Thoracic aorta (tissue), 2 donors: ENCODE data around the gene SORCS1. TPM values are rescaled to one million over a fixed set of nuclear protein-coding genes. Genes with fewer than 3 reads are reported as not detected.

Source experiments
- ATAC-seq: fragments of 150-250 bp; one replicate; pipeline ENCODE4 v1.8.0; 2017; ENCODE audit warnings: low read depth; ENCODE audit not compliant: insufficient number of reproducible peaks, low FRiP score
- DNase-seq: peaks from one replicate; pipeline ENCODE4 v3.0.0-alpha.2; 2020; ENCODE audit warnings: low spot score
- H3K27ac ChIP-seq, 2 donors: fragments of 200-600 bp; sonication (generic); 1 replicate in 1 of 2; 2 replicates in 1 of 2; pipeline ENCODE4 v1.5.1; 2016; ENCODE audit warnings: mild to moderate bottlenecking in 2 of 2, moderate library complexity in 2 of 2
- H3K27me3 ChIP-seq: fragments of 200-600 bp; sonication (generic); replicated peaks from 2 replicates; pipeline ENCODE4 v1.6.0; 2016; ENCODE audit warnings: mild to moderate bottlenecking; ENCODE audit not compliant: insufficient read depth
- H3K36me3 ChIP-seq: fragments of 200-600 bp; sonication (generic); one replicate; pipeline ENCODE4 v1.5.1; 2016
- H3K4me1 ChIP-seq, 2 donors: fragments of 200-600 bp; sonication (generic); 1 replicate in 1 of 2; 2 replicates in 1 of 2; pipeline versions ENCODE4 v1.5.1 to v1.6.0; 2016; ENCODE audit warnings: low read depth in 2 of 2, mild to moderate bottlenecking in 1 of 2; ENCODE audit not compliant: control insufficient read depth in 1 of 2
- H3K4me3 ChIP-seq: fragments of 200-600 bp; sonication (generic); 2 replicates; pipeline ENCODE4 v1.5.1; 2016; ENCODE audit warnings: mild to moderate bottlenecking
- H3K9me3 ChIP-seq: fragments of 200-600 bp; sonication (generic); 2 replicates; pipeline ENCODE4 v1.5.1; 2016
- total RNA-seq, 2 donors: library from RNA; depleted of rRNA; stranded (reverse); fragments of >200 nt; gene quantifications; one replicate each; pipeline versions ENCODE4 v1.1.0 to v1.2.3, GENCODE V29; 2016
- TF ChIP-seq, protein P1 (sequence below): fragments of 200-600 bp; sonication (generic); IDR thresholded peaks from one replicate; pipeline ENCODE4 v1.5.1; 2019; ENCODE audit warnings: antibody characterized with exemption

The SORCS1 gene
- total RNA-seq, 2 donors from 2014 or later = 0.27 to 1.1 TPM

DNA sequence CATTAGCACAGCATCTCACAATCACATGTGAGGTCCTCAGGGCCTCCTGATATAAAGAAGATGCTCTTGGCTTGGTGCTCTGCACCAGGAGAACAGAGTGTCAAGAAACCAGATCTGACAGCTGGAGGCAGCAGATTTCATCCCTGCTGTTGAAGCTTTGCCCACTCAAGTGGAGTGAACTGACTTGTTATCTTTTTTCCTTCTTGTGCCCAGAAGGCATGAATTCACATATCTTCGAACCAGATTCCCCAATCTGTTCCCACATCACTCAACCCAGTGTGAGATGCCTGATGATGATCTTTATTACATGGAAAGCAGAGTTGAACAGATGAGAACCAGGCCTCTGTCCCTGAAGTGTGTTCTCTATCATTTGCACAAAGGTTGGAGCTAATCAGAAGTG lies 521.0 kb downstream of the SORCS1 start:
- no peaks in the 10 kb centered on the region for H3K36me3 ChIP-seq
- H3K27ac ChIP-seq = no peak overlapping the region
- no peaks in the 10 kb centered on the region for H3K27me3 ChIP-seq
- no peak overlapping the region for H3K4me3 ChIP-seq
- DNase-seq (no peak), ATAC-seq (no peak)
- H3K4me1 ChIP-seq = no peaks in the 10 kb centered on the region
- TF ChIP-seq, protein P1, sequence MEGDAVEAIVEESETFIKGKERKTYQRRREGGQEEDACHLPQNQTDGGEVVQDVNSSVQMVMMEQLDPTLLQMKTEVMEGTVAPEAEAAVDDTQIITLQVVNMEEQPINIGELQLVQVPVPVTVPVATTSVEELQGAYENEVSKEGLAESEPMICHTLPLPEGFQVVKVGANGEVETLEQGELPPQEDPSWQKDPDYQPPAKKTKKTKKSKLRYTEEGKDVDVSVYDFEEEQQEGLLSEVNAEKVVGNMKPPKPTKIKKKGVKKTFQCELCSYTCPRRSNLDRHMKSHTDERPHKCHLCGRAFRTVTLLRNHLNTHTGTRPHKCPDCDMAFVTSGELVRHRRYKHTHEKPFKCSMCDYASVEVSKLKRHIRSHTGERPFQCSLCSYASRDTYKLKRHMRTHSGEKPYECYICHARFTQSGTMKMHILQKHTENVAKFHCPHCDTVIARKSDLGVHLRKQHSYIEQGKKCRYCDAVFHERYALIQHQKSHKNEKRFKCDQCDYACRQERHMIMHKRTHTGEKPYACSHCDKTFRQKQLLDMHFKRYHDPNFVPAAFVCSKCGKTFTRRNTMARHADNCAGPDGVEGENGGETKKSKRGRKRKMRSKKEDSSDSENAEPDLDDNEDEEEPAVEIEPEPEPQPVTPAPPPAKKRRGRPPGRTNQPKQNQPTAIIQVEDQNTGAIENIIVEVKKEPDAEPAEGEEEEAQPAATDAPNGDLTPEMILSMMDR = no peak
- H3K9me3 ChIP-seq = no peaks in the 10 kb centered on the region

DNA sequence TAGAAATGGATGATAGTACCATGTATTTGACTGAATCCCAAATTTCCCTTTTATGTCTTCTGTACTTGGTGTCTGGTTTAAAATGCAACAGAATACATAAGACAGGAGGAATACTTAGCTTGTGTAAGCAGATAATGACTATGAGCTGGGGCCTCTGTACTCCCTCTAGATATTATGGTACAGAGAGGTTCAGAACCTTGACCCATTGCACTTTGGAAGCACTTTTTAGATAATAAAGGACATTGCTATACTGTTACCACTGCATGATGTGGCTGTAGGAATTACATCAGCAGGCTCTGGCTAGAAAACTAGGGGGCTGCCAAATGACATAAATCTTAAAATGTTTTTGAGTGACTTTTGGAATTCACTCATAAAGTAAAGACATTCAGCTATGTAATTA lies 526.6 kb downstream of the SORCS1 start:
- no peaks in the 10 kb centered on the region for H3K9me3 ChIP-seq
- H3K27ac ChIP-seq = no peak overlapping the region
- DNase-seq (no peak), ATAC-seq (no peak)
- H3K27me3 ChIP-seq = no peaks in the 10 kb centered on the region
- TF ChIP-seq, protein P1 = no peak
- H3K36me3 ChIP-seq = no peaks in the 10 kb centered on the region
- H3K4me3 ChIP-seq = no peak overlapping the region
- no peaks in the 10 kb centered on the region for H3K4me1 ChIP-seq

DNA sequence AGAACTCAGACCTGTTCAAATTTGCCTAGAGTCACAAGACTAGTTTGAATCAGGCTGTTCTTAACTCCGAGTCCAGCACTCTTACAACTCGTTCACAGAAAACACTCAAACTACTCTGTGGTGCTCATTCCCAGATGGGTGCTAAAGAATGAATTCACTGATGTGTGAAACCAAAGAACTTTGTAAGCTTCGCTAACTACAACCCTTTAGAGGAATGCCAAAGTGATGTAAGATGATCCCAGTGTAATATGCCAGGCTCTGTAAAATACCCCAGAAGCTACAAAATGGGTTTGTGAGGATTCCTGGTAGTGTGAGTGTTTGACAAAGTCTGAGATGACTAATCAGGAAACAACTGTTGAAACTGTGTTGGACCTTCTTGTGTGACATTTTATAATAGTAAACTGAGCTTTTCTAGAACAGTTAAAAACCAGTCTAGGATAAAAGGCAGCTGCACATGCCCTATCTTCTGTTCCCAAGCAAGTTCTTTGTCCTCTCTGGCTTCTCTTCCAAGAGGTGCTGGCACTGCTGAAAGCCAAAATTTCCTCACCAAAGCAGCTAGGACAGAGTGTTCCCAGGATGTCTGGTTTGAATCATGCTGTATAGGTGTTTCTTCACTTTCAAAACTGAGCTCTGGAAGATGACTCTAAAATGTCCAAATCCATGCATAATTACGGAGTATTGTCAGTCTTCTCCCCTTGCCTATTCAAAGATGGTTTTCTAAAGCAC lies 527.6 kb downstream of the SORCS1 start:
- ATAC-seq = no peak
- no peak overlapping the region for H3K27ac ChIP-seq
- no peak for DNase-seq
- TF ChIP-seq, protein P1 = no peak
- H3K4me1 ChIP-seq = no peaks in the 10 kb centered on the region
- H3K36me3 ChIP-seq = no peaks in the 10 kb centered on the region
- H3K9me3 ChIP-seq = no peaks in the 10 kb centered on the region
- H3K27me3 ChIP-seq = no peaks in the 10 kb centered on the region
- no peak overlapping the region for H3K4me3 ChIP-seq

DNA sequence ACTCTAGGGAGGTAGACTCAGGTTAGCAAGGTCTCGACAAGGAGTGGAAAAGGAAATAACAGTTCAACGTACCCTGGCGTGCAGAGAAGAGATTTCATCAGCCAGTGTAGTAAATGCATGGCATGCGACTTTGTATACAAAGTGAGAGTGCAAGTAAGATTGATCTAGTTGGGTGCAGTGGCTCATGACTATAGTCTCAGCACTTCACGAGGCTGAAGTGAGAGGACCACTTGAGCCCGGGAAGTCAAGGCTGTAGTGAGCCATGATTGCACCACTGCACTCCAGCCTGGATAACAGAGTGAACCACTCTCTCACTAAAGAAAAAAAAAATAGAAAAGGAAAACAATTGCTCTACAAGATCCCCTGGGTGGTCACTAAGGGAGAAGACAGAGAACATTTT lies 528.6 kb downstream of the SORCS1 start:
- DNase-seq (no peak), ATAC-seq (no peak)
- H3K36me3 ChIP-seq = no peaks in the 10 kb centered on the region

DNA sequence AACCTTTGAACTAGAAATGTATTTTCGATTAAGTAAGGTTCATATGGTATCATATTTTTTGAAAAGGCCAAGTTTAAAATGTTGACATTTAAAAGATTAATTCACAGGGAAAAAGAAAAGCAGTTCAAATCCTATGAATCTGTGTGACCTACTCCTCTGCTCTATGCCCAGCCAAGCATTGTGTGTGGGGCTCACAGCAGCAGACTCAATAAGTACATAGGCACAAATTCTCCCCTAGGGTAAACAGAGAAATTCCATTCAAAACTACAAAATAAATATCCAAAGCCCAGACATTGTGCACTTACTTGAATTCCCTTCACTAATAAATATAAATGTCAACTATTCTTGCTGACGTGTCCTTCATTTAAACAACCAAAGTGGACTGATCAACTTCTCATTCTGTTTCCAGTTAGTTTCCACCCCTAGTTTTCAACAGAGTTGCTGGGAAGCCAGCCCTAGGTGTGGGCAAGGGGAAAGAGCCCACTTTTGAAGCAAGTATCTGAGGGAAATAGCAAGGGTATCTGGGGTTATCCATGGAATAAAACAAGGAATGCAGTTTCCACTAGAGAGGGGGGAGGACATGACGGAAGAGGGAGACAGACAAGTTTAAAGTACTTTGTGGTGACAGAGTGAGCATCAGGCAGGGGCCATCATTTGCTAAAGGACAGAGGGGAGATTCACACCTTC lies 533.3 kb downstream of the SORCS1 start:
- no peak overlapping the region for H3K27ac ChIP-seq
- TF ChIP-seq, protein P1 = no peak
- H3K27me3 ChIP-seq = no peaks in the 10 kb centered on the region
- no peak for DNase-seq
- no peaks in the 10 kb centered on the region for H3K4me1 ChIP-seq
- no peak overlapping the region for H3K4me3 ChIP-seq
- H3K9me3 ChIP-seq = no peaks in the 10 kb centered on the region
- no peaks in the 10 kb centered on the region for H3K36me3 ChIP-seq
- ATAC-seq = no peak

More for the DNA sequence above, 528.6 kb downstream of the SORCS1 start:
- Histone ChIP-seq H3K4me3 (no peak overlapping the region), H3K27ac (no peak overlapping the region), H3K4me1 (no peaks in the 10 kb centered on the region), H3K9me3 (no peaks in the 10 kb centered on the region), H3K27me3 (no peaks in the 10 kb centered on the region)
- TF ChIP-seq, protein P1 = no peak
